Neural progenitor cell (in vitro differentiated cells): ENCODE results near the gene F10. TPM values are rescaled to one million over a fixed set of nuclear protein-coding genes. Genes with fewer than 3 reads are reported as not detected.

Experiments used
- DNase-seq: peaks from one replicate; pipeline ENCODE4 v3.0.0-alpha.2; 2016; ENCODE audit warnings: low spot score
- H2AFZ ChIP-seq: fragments of 200-600 bp; sonication (generic); replicated peaks from 2 replicates; pipeline ENCODE4 v1.6.1; 2016; ENCODE audit warnings: antibody characterized with exemption
- H3F3A ChIP-seq: fragments of 200-600 bp; sonication (generic); 2 replicates; pipeline ENCODE4 v1.6.1; 2016; ENCODE audit warnings: antibody characterized with exemption, low read depth
- H3K27ac ChIP-seq: fragments of 200-600 bp; sonication (generic); 2 replicates; pipeline ENCODE4 v1.5.1; 2016; ENCODE audit warnings: mild to moderate bottlenecking
- H3K27me3 ChIP-seq: fragments of 200-600 bp; sonication (generic); 2 replicates; pipeline ENCODE4 v1.6.1; 2016; ENCODE audit warnings: mild to moderate bottlenecking, moderate library complexity
- H3K36me3 ChIP-seq: fragments of 200-600 bp; sonication (generic); 2 replicates; pipeline ENCODE4 v1.5.1; 2016
- H3K4me1 ChIP-seq: fragments of 200-600 bp; sonication (generic); 2 replicates; pipeline ENCODE4 v1.6.1; 2016; ENCODE audit warnings: mixed run types
- H3K4me2 ChIP-seq: fragments of 200-600 bp; sonication (generic); 2 replicates; pipeline ENCODE4 v1.6.1; 2016
- H3K4me3 ChIP-seq: fragments of 200-600 bp; sonication (generic); 2 replicates; pipeline ENCODE4 v1.5.1; 2016
- H3K79me2 ChIP-seq: fragments of 200-600 bp; sonication (generic); 2 replicates; pipeline ENCODE4 v1.6.1; 2016; ENCODE audit warnings: low read depth
- H3K9ac ChIP-seq: fragments of 200-600 bp; sonication (generic); 2 replicates; pipeline ENCODE4 v1.6.1; 2016
- H3K9me3 ChIP-seq: fragments of 200-600 bp; sonication (generic); 2 replicates; pipeline ENCODE4 v1.5.1; 2016; ENCODE audit warnings: low read depth
- H4K20me1 ChIP-seq: fragments of 200-600 bp; sonication (generic); 2 replicates; pipeline ENCODE4 v1.6.1; 2016; ENCODE audit warnings: low read depth
- H3K27ac Mint-ChIP-seq: 3 replicates; pipeline ENCODE4 v1.8.0; 2021; ENCODE audit warnings: mixed read lengths
- H3K27me3 Mint-ChIP-seq: 2 replicates; pipeline ENCODE4 v1.8.0; 2022; ENCODE audit warnings: low read depth, mild to moderate bottlenecking, inconsistent platforms, moderate library complexity, mixed read lengths; ENCODE audit not compliant: insufficient read depth
- H3K36me3 Mint-ChIP-seq: 3 replicates; pipeline ENCODE4 v1.8.0; 2021; ENCODE audit warnings: mixed read lengths
- H3K4me1 Mint-ChIP-seq: 3 replicates; pipeline ENCODE4 v1.8.0; 2021; ENCODE audit warnings: mixed read lengths
- H3K4me3 Mint-ChIP-seq: 3 replicates; pipeline ENCODE4 v1.8.0; 2021; ENCODE audit warnings: mild to moderate bottlenecking, moderate library complexity, mixed read lengths
- H3K9me3 Mint-ChIP-seq: 3 replicates; pipeline ENCODE4 v1.8.0; 2020; ENCODE audit warnings: mixed read lengths
- CTCF ChIP-seq: fragments of 200-600 bp; sonication (generic); IDR thresholded peaks from 2 replicates; pipeline ENCODE4 v1.5.1; 2017; ENCODE audit warnings: antibody characterized with exemption, mild to moderate bottlenecking
- EZH2 ChIP-seq: fragments of 200-600 bp; sonication (generic); IDR thresholded peaks from 2 replicates; pipeline ENCODE4 v1.6.1; 2017; ENCODE audit warnings: antibody characterized with exemption, mild to moderate bottlenecking, moderate library complexity
- EZH2phosphoT487 ChIP-seq: fragments of 200-600 bp; sonication (generic); IDR thresholded peaks from 2 replicates; pipeline ENCODE4 v1.6.1; 2017; ENCODE audit warnings: antibody characterized with exemption
- total RNA-seq: library from RNA; depleted of rRNA; stranded (reverse); fragments of >200 nt; gene quantifications from 2 replicates; pipeline ENCODE4 v1.2.3, GENCODE V29; 2015; ENCODE audit warnings: low replicate concordance

Gene F10
- total RNA-seq, 1 donor from 2014 or later: 2.0 TPM

GRCh38 chr13:113150550-113151365, 28.2 kb downstream of the F10 start:
- Mint-ChIP-seq H3K36me3 (no peaks in the 10 kb centered on the region), H3K27ac (peak overlapping the region; percentile 63), H3K4me3 (peak overlapping the region; percentile 25), H3K27me3 (peaks cover 5% of the 10 kb centered on the region), H3K4me1 (peaks cover 29% of the 10 kb centered on the region), H3K9me3 (no peaks in the 10 kb centered on the region)
- H2AFZ ChIP-seq: no peak overlapping the region
- no peaks in the 10 kb centered on the region for H3K79me2 ChIP-seq
- H3K4me1 ChIP-seq: peaks cover 6% of the 10 kb centered on the region
- TF ChIP-seq CTCF (no peak), EZH2 (no peak), EZH2phosphoT487 (no peak)
- H3K27me3 ChIP-seq: peaks cover 24% of the 10 kb centered on the region
- no peak overlapping the region for H3K4me3 ChIP-seq
- no peak overlapping the region for H3K27ac ChIP-seq
- no peaks in the 10 kb centered on the region for H4K20me1 ChIP-seq
- H3F3A ChIP-seq: peaks cover 28% of the 10 kb centered on the region
- H3K9ac ChIP-seq: no peak overlapping the region
- no peak for DNase-seq
- no peaks in the 10 kb centered on the region for H3K36me3 ChIP-seq
- no peak overlapping the region for H3K4me2 ChIP-seq
- H3K9me3 ChIP-seq: no peaks in the 10 kb centered on the region

GRCh38 chr13:113151745-113152690, 29.4 kb downstream of the F10 start:
- peak overlapping the region; percentile 48 for H3K4me3 Mint-ChIP-seq
- Histone ChIP-seq H3K79me2 (no peaks in the 10 kb centered on the region), H3K9ac (no peak overlapping the region), H3K9me3 (no peaks in the 10 kb centered on the region), H3K4me1 (peaks cover 6% of the 10 kb centered on the region), H3K4me2 (peak overlapping the region; percentile 81), H3K36me3 (no peaks in the 10 kb centered on the region), H3K27me3 (peaks cover 24% of the 10 kb centered on the region), H2AFZ (no peak overlapping the region), H3K4me3 (peak overlapping the region; percentile 43), H3K27ac (no peak overlapping the region), H4K20me1 (no peaks in the 10 kb centered on the region), H3F3A (peaks cover 31% of the 10 kb centered on the region)
- H3K4me1 Mint-ChIP-seq: peaks cover 29% of the 10 kb centered on the region
- peaks cover 5% of the 10 kb centered on the region for H3K27me3 Mint-ChIP-seq
- TF ChIP-seq CTCF: no peak
- TF ChIP-seq EZH2: no peak
- TF ChIP-seq EZH2phosphoT487: no peak
- peak overlapping the region; percentile 13 for H3K27ac Mint-ChIP-seq
- no peaks in the 10 kb centered on the region for H3K9me3 Mint-ChIP-seq
- no peaks in the 10 kb centered on the region for H3K36me3 Mint-ChIP-seq
- DNase-seq: no peak

GRCh38 chr13:113152691-113152983, 30.0 kb downstream of the F10 start:
- Histone ChIP-seq H3K9me3 (no peaks in the 10 kb centered on the region), H3F3A (peaks cover 34% of the 10 kb centered on the region), H3K79me2 (no peaks in the 10 kb centered on the region), H3K27me3 (peaks cover 24% of the 10 kb centered on the region), H3K9ac (no peak overlapping the region), H4K20me1 (no peaks in the 10 kb centered on the region), H3K36me3 (no peaks in the 10 kb centered on the region), H3K4me3 (peak overlapping the region; percentile 43), H3K27ac (no peak overlapping the region), H3K4me2 (peak overlapping the region; percentile 81), H3K4me1 (peaks cover 6% of the 10 kb centered on the region), H2AFZ (peak overlapping the region; percentile 64)
- peaks cover 5% of the 10 kb centered on the region for H3K27me3 Mint-ChIP-seq
- TF ChIP-seq EZH2 (no peak), CTCF (no peak), EZH2phosphoT487 (no peak)
- no peak for DNase-seq
- no peaks in the 10 kb centered on the region for H3K9me3 Mint-ChIP-seq
- H3K27ac Mint-ChIP-seq: peak overlapping the region; percentile 7
- no peaks in the 10 kb centered on the region for H3K36me3 Mint-ChIP-seq
- H3K4me3 Mint-ChIP-seq: peak overlapping the region; percentile 72
- H3K4me1 Mint-ChIP-seq: peaks cover 32% of the 10 kb centered on the region
